Renal cortical epithelial cell (primary cell): Measurements from ENCODE around the gene CFAP300. TPM values are rescaled to one million over a fixed set of nuclear protein-coding genes. Genes with fewer than 3 reads are reported as not detected.

ENCODE experiments used
- DNase-seq: peaks from one replicate; pipeline ENCODE4 v3.0.0-alpha.2; 2011; ENCODE audit warnings: low read depth
- total RNA-seq: library from RNA; depleted of rRNA; stranded (reverse); fragments of >200 nt; gene quantifications from 2 replicates; pipeline ENCODE4 v1.2.3, GENCODE V29; 2014

CFAP300 gene
- total RNA-seq, 1 donor from 2014 or later: 11.9 TPM

DNA sequence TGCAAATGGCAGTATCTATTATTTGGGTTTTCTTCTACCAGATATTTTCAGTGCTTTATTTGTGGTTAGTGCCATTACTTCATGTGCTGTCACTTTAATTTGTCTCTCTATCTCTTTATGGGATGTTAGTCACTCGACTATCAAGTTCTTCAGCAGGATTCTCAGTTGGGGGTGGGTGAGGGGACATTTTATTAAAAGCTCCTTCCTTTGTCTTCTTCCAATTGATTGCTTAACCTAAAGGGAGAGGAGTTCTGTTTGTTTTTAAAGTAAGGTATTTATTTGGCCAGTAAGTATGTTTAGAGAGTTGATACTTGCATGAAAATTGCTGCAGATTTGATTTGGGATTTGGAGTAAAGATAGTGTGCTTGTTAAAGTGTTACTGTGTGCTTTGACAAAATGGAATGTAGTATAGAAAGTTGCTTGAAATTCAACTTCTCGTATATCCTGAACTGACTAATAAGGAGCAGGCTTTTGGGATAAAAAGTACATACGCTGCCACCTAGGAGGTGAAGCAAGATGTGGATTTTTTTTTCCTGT is 73.3 kb downstream of the CFAP300 start:
- DNase-seq: no peak

DNA sequence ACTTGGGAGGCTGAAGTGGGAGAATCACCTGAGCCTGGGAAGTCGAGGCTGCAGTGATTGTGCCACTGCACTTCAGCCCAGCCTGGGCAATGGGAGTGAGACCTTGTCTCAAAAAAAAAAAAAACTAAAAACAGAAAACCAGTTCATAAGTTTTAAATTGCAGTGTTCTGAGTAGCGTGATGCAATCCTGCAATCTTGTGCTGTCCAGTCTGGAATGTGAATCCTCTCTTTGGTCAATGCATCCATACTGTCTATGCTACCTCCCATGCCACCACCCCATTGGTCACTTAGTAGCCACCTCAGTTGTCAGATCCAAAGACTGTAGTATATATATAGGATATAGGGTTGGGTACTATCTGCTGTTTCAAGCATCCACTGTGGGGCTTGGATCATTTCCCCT is 74.1 kb downstream of the CFAP300 start:
- DNase-seq: no peak

Other genes with a start within 250 kb of the CFAP300 start
- gene CEP126, start 132.4 kb upstream of the CFAP300 start, total RNA-seq: 0.52 and 3.8 TPM in 2 replicates
- gene ANGPTL5, start 130.9 kb upstream of the CFAP300 start, total RNA-seq: not detected in 2 replicates
- 98.1 and 219 TPM in 2 replicates for gene YAP1, start 63.0 kb downstream of the CFAP300 start, total RNA-seq